Adrenal gland (tissue), 12 donors: ENCODE results near the gene TRIM68. TPM values are rescaled to one million over a fixed set of nuclear protein-coding genes. Genes with fewer than 3 reads are reported as not detected.

Source experiments
- DNase-seq, 7 donors: peaks; one replicate each; pipeline ENCODE4 v3.0.0-alpha.2; 2019 to 2020
- H3K27ac ChIP-seq, 5 donors: fragments of 200-600 bp; sonication (generic) in 4 of 5; 1 replicate in 3 of 5; 2 replicates in 2 of 5; pipeline versions ENCODE4 v1.5.1 to v1.8.0; 2016 to 2020; ENCODE audit warnings: mild to moderate bottlenecking in 1 of 5
- H3K27me3 ChIP-seq: fragments of 200-600 bp; 2 replicates; pipeline ENCODE4 v1.8.0; 2021
- H3K36me3 ChIP-seq, 2 donors: fragments of 200-600 bp; replicated peaks in 1 of 2; 1 replicate in 1 of 2; 2 replicates in 1 of 2; pipeline versions ENCODE4 v1.5.1 to v1.8.0; 2018 to 2022
- H3K4me1 ChIP-seq, 2 donors: fragments of 200-600 bp; replicated peaks in 1 of 2; 1 replicate in 1 of 2; 2 replicates in 1 of 2; pipeline versions ENCODE4 v1.5.1 to v1.8.0; 2018 to 2021
- H3K4me3 ChIP-seq, 4 donors: fragments of 200-600 bp; sonication (generic) in 3 of 4; one replicate each; pipeline ENCODE4 v1.5.1; 2016 to 2018
- H3K9me3 ChIP-seq, 3 donors: fragments of 200-600 bp; sonication (generic) in 1 of 3; replicated peaks in 1 of 3; 1 replicate in 2 of 3; 2 replicates in 1 of 3; pipeline versions ENCODE4 v1.5.1 to v1.8.0; 2016 to 2021
- CTCF ChIP-seq, 6 experiments: fragments of 450-650 bp in 4 of 6; fragments of 200-600 bp in 2 of 6; sonication (generic) in 1 of 6; IDR thresholded peaks; 1 replicate in 5 of 6; 2 replicates in 1 of 6; pipeline versions ENCODE4 v1.5.1 to v1.8.0; 2016 to 2021; ENCODE audit warnings: antibody characterized with exemption in 6 of 6, mild to moderate bottlenecking in 2 of 6, moderate library complexity in 1 of 6
- POLR2A ChIP-seq, 2 donors: fragments of 450-650 bp; IDR thresholded peaks; one replicate each; pipeline ENCODE4 v1.6.1; 2017; ENCODE audit warnings: antibody characterized with exemption in 2 of 2, mild to moderate bottlenecking in 2 of 2, moderate library complexity in 1 of 2
- WGBS, 4 donors: extraction: QIAGEN DNeasy Blood & Tissue Kit in 2 of 4; methylation state at CpG; one replicate each; pipeline versions ENCODE4 v1.1.5 to v1.1.7; 2013 to 2017; 5-methylcytosine and 5-hydroxymethylcytosine counted together
- intact Hi-C, 2 donors: fragments of 100-400 bp; cut with DNase I; formaldehyde crosslinking; loops; one replicate each; pipeline versions ENCODE4 v1.14.1 to v1.15.0; 2022 to 2023
- polyA plus RNA-seq, 3 donors: library from polyadenylated mRNA; stranded (reverse); fragments of 200-250 nt in 2 of 3; fragments of 350-450 nt in 1 of 3; fragmentation: Illumina TruSeq in 1 of 3; extraction: RNeasy Lipid Tissue Mini Kit (QIAGEN cat#74804) in 1 of 3; gene quantifications; one replicate each; pipeline ENCODE4 v1.2.3, GENCODE V29; 2013 to 2014
- total RNA-seq, 9 donors: library from RNA; depleted of rRNA in 4 of 9; stranded (reverse); fragments of >200 nt in 4 of 9; fragments of 120-200 nt in 1 of 9; fragmentation: NEBNext Ultra II Directional in 1 of 9; extraction: Animal tissue kit (Norgen Biotek cat#: 25700) in 1 of 9; gene quantifications; one replicate each; pipeline versions ENCODE4 v1.1.0 to v1.2.4, GENCODE V29; 2013 to 2023
- donor health status: healthy with polysubstance abuse.
- donor health status: Bipolar disorder and iron deficiency.
- donor health status: DM: yes; HTN: yes; CAD: no.
- donor health status: DM: no; HTN: no; CAD: no.
- donor health status: DM: no; HTN: no; CAD: no.
- donor health status: DM: yes; HTN: yes; CAD: no.

TRIM68 gene
- total and polyA plus RNA-seq, 12 donors = 2.8 to 23.3 (median 14.0) TPM

- no peak for DNase-seq
- TF ChIP-seq POLR2A (IDR thresholded peaks at IDR 0.05) (no peak), CTCF (IDR thresholded peaks at IDR 0.05) (no peak)
- no peaks in the 10 kb centered on the region for H3K36me3 ChIP-seq
These were observed 7.9 kb upstream of the TRIM68 start for GRCh38 chr11:4615856-4616444.

DNA sequence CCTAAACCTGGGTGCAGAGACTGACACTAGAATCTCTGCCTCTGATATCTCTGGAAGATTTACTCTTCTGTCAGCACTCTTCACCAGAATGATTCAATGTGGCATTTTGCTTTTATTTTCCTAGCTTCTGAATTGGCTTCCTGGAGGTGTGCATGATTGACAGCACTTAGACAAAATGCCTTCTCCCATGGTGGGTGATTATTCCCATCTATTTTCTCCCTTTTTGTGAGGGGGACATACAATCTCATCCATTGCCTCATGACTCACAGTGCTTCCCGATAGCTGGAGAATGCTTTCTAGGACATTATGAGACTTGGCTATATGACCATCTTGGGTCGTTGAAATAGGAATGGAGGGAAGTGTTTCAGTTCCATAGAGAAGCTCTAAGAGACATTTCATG, 4.0 kb upstream of the TRIM68 start:
- intact Hi-C loops = no loop called here
- peaks cover 0 to 4% of the 10 kb centered on the region in 2 donors for H3K4me1 ChIP-seq
- DNase-seq = no peak
- H3K27ac ChIP-seq = no peak overlapping the region
- no peaks in the 10 kb centered on the region for H3K36me3 ChIP-seq
- no peak overlapping the region for H3K4me3 ChIP-seq
- H3K9me3 ChIP-seq = no peaks in the 10 kb centered on the region
- TF ChIP-seq POLR2A (IDR thresholded peaks at IDR 0.05) = no peak
- TF ChIP-seq CTCF (IDR thresholded peaks at IDR 0.05) = no peak
- WGBS, 4 donors = 72 to 90% (median 79%) methylated on average over 2 of the region's 2 CpGs
- H3K27me3 ChIP-seq = no peaks in the 10 kb centered on the region

More at GRCh38 chr11:4615856-4616444, 7.9 kb upstream of the TRIM68 start:
- H3K9me3 ChIP-seq = no peaks in the 10 kb centered on the region
- intact Hi-C loops = no loop called here
- H3K4me1 ChIP-seq = no peaks in the 10 kb centered on the region
- H3K27ac ChIP-seq = no peak overlapping the region
- H3K27me3 ChIP-seq = no peaks in the 10 kb centered on the region
- no peak overlapping the region for H3K4me3 ChIP-seq

DNA sequence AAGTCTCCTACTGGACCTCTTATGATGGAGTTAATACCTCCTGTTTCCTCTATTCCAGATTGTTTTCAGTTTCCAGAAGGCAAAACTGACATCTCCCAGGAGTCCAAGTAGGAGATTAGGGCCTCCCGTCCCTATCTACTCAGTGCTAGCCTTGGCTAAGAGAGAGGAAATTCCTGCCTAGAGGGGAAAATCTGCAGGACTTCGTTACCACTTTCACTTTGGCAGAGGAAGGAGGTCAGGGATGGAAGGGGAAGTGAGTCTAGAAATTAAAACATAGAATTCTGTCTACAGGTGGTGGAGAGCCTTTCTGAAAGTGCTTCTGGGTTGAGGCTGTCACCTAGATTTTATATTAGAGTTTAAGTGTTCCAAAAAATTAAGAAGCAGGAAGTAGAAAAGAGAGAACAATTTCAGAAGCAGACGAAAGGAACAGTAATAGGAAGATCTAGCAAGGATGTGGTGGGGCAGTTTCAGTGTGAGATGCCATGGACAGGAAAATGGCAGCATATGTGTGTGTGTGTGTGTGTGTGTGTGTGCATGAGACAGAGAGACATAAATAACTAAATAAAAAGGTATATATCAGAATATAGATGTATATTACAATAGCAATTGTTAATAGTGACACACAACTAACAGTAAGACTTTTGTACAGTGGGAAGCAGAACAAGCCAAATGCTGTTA, 2.4 kb upstream of the TRIM68 start:
- Histone ChIP-seq H3K4me3 (no peak overlapping the region), H3K27me3 (no peaks in the 10 kb centered on the region), H3K36me3 (no peaks in the 10 kb centered on the region), H3K27ac (peak overlapping the region in 1 of 5 donors; percentile 25), H3K9me3 (no peaks in the 10 kb centered on the region), H3K4me1 (peaks cover 0 to 14% of the 10 kb centered on the region in 2 donors)
- 28 to 42% (median 36%) methylated on average over 3 of the region's 3 CpGs for WGBS, 4 donors
- intact Hi-C loops = no loop called here
- no peak for TF ChIP-seq CTCF (IDR thresholded peaks at IDR 0.05)
- no peak for DNase-seq

- H3K27me3 ChIP-seq = no peaks in the 10 kb centered on the region
- H3K4me1 ChIP-seq = peaks cover 0 to 14% of the 10 kb centered on the region in 2 donors
- TF ChIP-seq CTCF (IDR thresholded peaks at IDR 0.05) (no peak), POLR2A (IDR thresholded peaks at IDR 0.05) (no peak)
- peaks cover 0 to 23% of the 10 kb centered on the region in 2 donors for H3K36me3 ChIP-seq
- intact Hi-C loops = no loop called here
- H3K27ac ChIP-seq = peak overlapping the region in 2 of 5 donors; percentile 89 to 90
- H3K4me3 ChIP-seq = peak overlapping the region in 2 of 4 donors; percentile 54 to 68
- 38 to 55% (median 41%) methylated on average over 6 of the region's 6 CpGs for WGBS, 4 donors
- H3K9me3 ChIP-seq = no peaks in the 10 kb centered on the region
- DNase-seq = no peak
These were observed 935 bp downstream of the TRIM68 start for GRCh38 chr11:4607096-4607495.
